ENCODE results near the gene TANK. TPM values are rescaled to one million over a fixed set of nuclear protein-coding genes. Genes with fewer than 3 reads are reported as not detected.

Gene TANK, protein sequence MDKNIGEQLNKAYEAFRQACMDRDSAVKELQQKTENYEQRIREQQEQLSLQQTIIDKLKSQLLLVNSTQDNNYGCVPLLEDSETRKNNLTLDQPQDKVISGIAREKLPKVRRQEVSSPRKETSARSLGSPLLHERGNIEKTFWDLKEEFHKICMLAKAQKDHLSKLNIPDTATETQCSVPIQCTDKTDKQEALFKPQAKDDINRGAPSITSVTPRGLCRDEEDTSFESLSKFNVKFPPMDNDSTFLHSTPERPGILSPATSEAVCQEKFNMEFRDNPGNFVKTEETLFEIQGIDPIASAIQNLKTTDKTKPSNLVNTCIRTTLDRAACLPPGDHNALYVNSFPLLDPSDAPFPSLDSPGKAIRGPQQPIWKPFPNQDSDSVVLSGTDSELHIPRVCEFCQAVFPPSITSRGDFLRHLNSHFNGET
- 130 and 137 TPM in 2 replicates for total RNA-seq

DNA sequence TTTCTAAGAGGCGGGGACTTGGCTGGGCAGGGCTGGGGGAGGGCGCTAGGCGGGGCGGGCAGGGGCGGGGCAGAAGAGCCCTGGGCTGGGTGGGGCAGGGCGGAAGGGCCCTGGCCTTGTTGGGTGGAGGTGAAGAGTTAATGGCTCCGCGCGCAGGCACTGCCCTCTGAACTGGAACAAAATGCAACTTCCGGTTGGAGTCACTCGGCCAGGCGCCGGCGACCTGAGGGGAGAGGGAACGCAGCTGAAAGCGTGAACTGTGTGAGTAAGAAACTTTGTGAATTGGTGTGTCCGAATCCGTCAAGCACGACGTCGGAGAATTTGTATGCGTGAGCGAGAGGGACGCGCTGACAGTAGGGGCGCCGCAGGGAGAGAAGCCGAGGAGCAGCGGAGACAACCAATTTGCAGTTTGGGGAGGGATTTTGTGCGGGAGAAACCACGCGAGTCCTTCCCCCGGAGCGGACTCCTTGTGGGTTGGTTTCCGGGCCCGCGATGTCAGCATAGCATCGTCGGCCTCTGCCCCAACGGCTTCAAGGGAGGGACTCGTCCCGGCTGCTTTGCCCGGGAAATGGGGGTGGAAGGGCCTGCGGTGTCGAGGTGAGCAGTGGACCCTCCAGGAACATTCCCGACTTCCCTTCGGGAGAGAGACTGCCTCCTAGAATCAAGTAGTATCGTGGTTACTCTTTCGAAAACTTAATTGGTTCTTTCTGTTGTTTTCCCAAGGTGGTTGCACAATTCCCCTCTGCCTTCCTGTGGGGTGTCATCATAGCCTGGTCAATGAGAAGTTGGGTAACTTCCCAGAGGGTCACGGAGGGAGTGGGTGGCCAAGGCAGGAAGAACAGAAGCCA, at the start of gene TANK:
Gene TANK (plus strand): TSS at position 203 of the 848 bp plus-strand sequence. CDS start 19,235 bp downstream, outside the sequence.

Other genes with a start within 250 kb of the TANK start
- gene PSMD14, start 148.0 kb downstream of the TANK start, total RNA-seq = 156 and 158 TPM in 2 replicates

All from thoracic aorta endothelial cell (primary cell).